Kidney (tissue), 14 donors: ENCODE data around the gene TSPAN32. TPM values are rescaled to one million over a fixed set of nuclear protein-coding genes. Genes with fewer than 3 reads are reported as not detected.

ENCODE experiments used
- DNase-seq, 5 donors: peaks; one replicate each; pipeline ENCODE4 v3.0.0-alpha.2; 2013 to 2020
- FAIRE-seq: peaks from 2 replicates; lab custom pipeline; 2012; peaks lifted over from hg19 to GRCh38; lab: Jason Lieb, UNC
- H3K27ac ChIP-seq, 2 donors: one replicate each; pipeline ENCODE4 v1.7.0; 2013; ENCODE audit warnings: low read depth in 2 of 2, low read length in 2 of 2, inconsistent platforms in 1 of 2
- H3K27me3 ChIP-seq: one replicate; pipeline ENCODE4 v1.7.1; 2013; ENCODE audit warnings: low read length, inconsistent platforms; ENCODE audit not compliant: control insufficient read depth, insufficient read depth
- H3K36me3 ChIP-seq, 3 donors: one replicate each; pipeline versions ENCODE4 v1.7.0 to v1.7.1; 2013; ENCODE audit warnings: low read length in 3 of 3, control low read depth in 1 of 3, inconsistent platforms in 1 of 3; ENCODE audit not compliant: insufficient read depth in 3 of 3, control insufficient read depth in 2 of 3
- H3K4me1 ChIP-seq, 3 donors: one replicate each; pipeline versions ENCODE4 v1.7.0 to v1.7.1; 2013; ENCODE audit warnings: low read length in 3 of 3, inconsistent platforms in 1 of 3, low read depth in 1 of 3; ENCODE audit not compliant: control insufficient read depth in 2 of 3, insufficient read depth in 2 of 3
- H3K4me3 ChIP-seq, 3 donors: one replicate each; pipeline versions ENCODE4 v1.7.0 to v1.8.1; 2013; ENCODE audit warnings: low read length in 3 of 3, control low read depth in 1 of 3, inconsistent platforms in 1 of 3
- H3K9ac ChIP-seq, 3 donors: one replicate each; pipeline versions ENCODE4 v1.7.0 to v1.7.1; 2013; ENCODE audit warnings: low read length in 3 of 3, control low read depth in 1 of 3, inconsistent platforms in 1 of 3
- H3K9me3 ChIP-seq, 3 donors: one replicate each; pipeline versions ENCODE4 v1.7.0 to v1.7.1; 2013; ENCODE audit warnings: low read length in 3 of 3, control low read depth in 1 of 3, inconsistent platforms in 1 of 3; ENCODE audit not compliant: control insufficient read depth in 2 of 3, insufficient read depth in 1 of 3
- CTCF ChIP-seq: IDR thresholded peaks from 3 replicates; pipeline ENCODE4 v1.5.1; 2012; ENCODE audit warnings: mild to moderate bottlenecking, moderate library complexity, borderline replicate concordance; ENCODE audit not compliant: insufficient read depth; ENCODE audit errors: extremely low read depth
- intact Hi-C: fragments of 100-400 bp; cut with DNase I; formaldehyde crosslinking; loops from one replicate; pipeline ENCODE4 v1.11.1; 2022
- polyA plus RNA-seq: library from polyadenylated mRNA; stranded (reverse); fragments of 350-450 nt; fragmentation: Illumina TruSeq; extraction: RNeasy Lipid Tissue Mini Kit (QIAGEN cat#74804); gene quantifications from one replicate; pipeline ENCODE4 v1.2.3, GENCODE V29; 2014; ENCODE audit warnings: low read depth, low replicate concordance; ENCODE audit not compliant: insufficient read depth
- total RNA-seq: library from RNA; stranded (reverse); fragmentation: NEBNext Ultra II Directional; extraction: Animal tissue kit (Norgen Biotek cat#: 25700); gene quantifications from one replicate; pipeline ENCODE4 v1.2.1, GENCODE V29; 2021
- donor health status: control.
- donor health status: control.
- donor health status: control.
- donor health status: control.
- donor health status: control.
- donor health status: DM: yes; HTN: yes; CAD: no.
- donor health status: Normal renal cell carcinoma (clear cell type).

TSPAN32 gene
- total and polyA plus RNA-seq, 2 donors from 2014 or later = 0.75 to 6.1 TPM

GRCh38 chr11:2289350-2289749 is 12.5 kb upstream of the TSPAN32 start:
- FAIRE-seq = no peak
- H3K4me1 ChIP-seq = peaks cover 0 to 3% (median 2%) of the 10 kb centered on the region in 3 donors
- H3K9me3 ChIP-seq = no peaks in the 10 kb centered on the region
- TF ChIP-seq CTCF = no peak
- intact Hi-C loops = no loop called here
- H3K27me3 ChIP-seq = no peaks in the 10 kb centered on the region
- no peaks in the 10 kb centered on the region for H3K36me3 ChIP-seq
- no peak overlapping the region for H3K4me3 ChIP-seq
- no peak overlapping the region for H3K27ac ChIP-seq
- H3K9ac ChIP-seq = no peak overlapping the region
- peak in 2 of 5 donors; percentile 21 to 32 for DNase-seq

GRCh38 chr11:2289859-2290258 is 12.0 kb upstream of the TSPAN32 start:
- H3K27ac ChIP-seq = no peak overlapping the region
- peak in 3 of 5 donors; percentile 7 to 51 (median 16) for DNase-seq

GRCh38 chr11:2290351-2290841 is 11.4 kb upstream of the TSPAN32 start:
- no peaks in the 10 kb centered on the region for H3K36me3 ChIP-seq
- H3K4me3 ChIP-seq = no peak overlapping the region
- no peaks in the 10 kb centered on the region for H3K27me3 ChIP-seq
- no peak for TF ChIP-seq CTCF
- DNase-seq (peak in 3 of 5 donors; percentile 7 to 69 (median 32)), FAIRE-seq (no peak)
- no peak overlapping the region for H3K27ac ChIP-seq
- intact Hi-C loops = no loop called here
- H3K9me3 ChIP-seq = no peaks in the 10 kb centered on the region
- H3K9ac ChIP-seq = no peak overlapping the region
- peaks cover 0 to 3% (median 2%) of the 10 kb centered on the region in 3 donors for H3K4me1 ChIP-seq

More at GRCh38 chr11:2289859-2290258, 12.0 kb upstream of the TSPAN32 start:
- TF ChIP-seq CTCF = no peak
- Histone ChIP-seq H3K27me3 (no peaks in the 10 kb centered on the region), H3K4me1 (peaks cover 0 to 3% (median 2%) of the 10 kb centered on the region in 3 donors), H3K9ac (no peak overlapping the region), H3K36me3 (no peaks in the 10 kb centered on the region), H3K4me3 (no peak overlapping the region), H3K9me3 (no peaks in the 10 kb centered on the region)
- FAIRE-seq = no peak
- intact Hi-C loops = no loop called here
